Renal cortical epithelial cell (primary cell): ENCODE data around the gene SERPINI2. TPM values are rescaled to one million over a fixed set of nuclear protein-coding genes. Genes with fewer than 3 reads are reported as not detected.
"Not testable (repeated sequence)": the region's sequence is repeated elsewhere in the genome, so short reads cannot be mapped to it uniquely, and the experiment has no call there.

Experiments
- DNase-seq: peaks from one replicate; pipeline ENCODE4 v3.0.0-alpha.2; 2011; ENCODE audit warnings: low read depth
- total RNA-seq: library from RNA; depleted of rRNA; stranded (reverse); fragments of >200 nt; gene quantifications from 2 replicates; pipeline ENCODE4 v1.2.3, GENCODE V29; 2014

The SERPINI2 gene
- total RNA-seq, 1 donor from 2014 or later = not detected

DNA sequence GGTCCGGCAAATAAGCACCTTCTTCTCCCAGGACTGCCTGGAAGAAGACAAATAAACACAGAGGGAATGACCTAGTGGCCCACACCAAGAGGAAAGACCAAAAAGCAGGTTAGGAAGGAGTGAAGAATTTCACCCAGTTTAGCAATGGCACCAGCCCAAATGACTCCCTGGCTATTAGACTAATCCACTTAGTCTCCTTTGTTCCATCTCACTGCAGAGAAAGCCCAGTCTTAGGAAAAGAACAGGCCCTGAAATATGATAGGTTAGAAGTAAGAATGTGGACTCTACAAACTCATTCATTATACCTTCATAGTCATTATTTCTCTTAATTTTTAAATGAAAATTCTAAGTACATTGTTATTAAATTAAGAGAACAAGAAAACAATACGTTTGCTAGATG lies 23.2 kb downstream of the SERPINI2 start:
- DNase-seq = no peak

- no peak for DNase-seq
Observed at GRCh38 chr3:167450195-167450594, 23.6 kb downstream of the SERPINI2 start.

DNA sequence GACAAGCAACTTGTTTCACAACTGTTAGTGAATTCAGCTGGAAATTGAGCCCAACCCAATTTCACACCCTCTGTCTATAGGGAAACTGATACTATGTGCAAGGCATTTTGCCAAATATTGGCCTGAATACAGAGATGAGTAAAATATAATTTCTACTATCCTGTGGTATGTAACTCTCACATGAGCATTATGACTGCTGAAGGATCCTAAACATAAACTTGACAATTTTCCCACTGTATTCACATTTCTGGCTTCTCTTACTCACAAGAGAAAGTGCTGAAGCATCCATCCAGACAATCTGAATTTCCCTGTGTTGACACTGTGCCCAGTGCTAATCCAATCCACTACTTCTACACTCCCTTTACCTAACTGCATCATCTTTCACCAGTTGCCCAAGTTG lies 28.4 kb downstream of the SERPINI2 start:
- no peak for DNase-seq

- no peak for DNase-seq
Observed at GRCh38 chr3:167441256-167441655, 32.6 kb downstream of the SERPINI2 start.

DNA sequence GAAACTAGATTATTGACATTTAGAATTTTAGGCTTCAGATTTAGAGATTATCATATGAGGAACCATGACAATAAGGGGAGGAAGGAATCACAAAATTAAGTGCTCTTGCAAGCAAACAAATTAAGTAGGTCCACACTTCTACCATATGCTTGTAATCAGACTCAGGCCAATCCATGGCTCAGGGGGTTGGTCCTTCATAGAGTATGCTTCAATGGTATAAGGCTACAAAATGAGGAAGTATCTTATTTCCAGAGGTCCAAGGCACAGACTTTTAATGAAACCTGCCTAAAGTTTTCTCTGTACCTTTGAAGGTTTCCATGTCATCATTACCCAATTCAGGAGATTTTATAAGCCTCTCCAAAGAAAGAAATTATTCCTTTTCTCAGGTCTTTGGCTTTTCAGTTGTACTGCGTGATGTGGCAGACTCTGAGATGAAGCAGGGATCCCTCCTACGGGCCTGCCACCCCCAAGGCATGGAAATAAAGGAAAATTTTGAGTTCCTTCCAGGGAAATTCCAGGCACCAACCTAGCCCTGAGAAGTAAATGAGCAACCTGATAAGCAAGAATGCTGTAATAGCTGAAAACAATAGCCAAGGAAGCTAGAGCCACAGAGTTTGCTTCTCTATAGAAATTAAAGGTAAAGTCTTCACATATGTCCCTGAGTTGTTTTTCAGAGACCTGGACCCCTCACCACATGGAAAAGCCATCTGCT lies 36.3 kb downstream of the SERPINI2 start:
- no peak for DNase-seq

DNA sequence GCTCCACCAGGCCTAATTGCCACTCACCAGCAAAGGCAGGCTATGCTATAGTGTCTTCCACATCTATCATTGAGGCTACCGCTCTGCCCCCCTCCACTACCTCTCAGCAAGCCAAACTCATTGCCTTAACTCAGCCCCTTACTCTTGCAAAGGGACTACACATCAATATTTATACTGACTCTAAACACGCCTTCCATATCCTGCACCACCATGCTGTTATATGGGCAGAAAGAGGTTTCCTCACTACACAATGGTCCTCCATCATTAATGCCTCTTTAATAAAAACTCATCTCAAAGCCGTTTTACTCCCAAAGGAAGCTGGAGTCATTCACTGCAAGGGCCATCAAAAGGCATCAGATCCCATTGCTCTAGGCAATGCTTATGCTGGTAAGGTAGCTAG lies 46.9 kb downstream of the SERPINI2 start:
- not testable (repeated sequence) for DNase-seq

DNA sequence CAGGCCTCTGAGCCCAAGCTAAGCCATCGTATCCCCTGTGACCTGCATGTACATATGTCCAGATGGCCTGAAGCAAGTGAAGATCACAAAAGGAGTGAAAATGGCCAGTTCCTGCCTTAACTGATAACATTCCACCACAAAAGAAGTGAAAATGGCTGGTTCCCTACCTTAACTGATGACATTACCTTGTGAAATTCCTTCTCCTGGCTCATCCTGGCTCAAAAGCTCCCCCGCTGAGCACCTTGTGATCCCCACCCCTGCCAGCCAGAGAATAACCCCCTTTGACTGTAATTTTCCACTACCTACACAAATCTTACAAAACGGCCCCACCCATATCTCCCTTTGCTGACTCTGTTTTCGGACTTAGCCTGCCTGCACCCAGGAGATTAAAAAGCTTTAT lies 51.4 kb downstream of the SERPINI2 start:
- DNase-seq = not testable (repeated sequence)

DNA sequence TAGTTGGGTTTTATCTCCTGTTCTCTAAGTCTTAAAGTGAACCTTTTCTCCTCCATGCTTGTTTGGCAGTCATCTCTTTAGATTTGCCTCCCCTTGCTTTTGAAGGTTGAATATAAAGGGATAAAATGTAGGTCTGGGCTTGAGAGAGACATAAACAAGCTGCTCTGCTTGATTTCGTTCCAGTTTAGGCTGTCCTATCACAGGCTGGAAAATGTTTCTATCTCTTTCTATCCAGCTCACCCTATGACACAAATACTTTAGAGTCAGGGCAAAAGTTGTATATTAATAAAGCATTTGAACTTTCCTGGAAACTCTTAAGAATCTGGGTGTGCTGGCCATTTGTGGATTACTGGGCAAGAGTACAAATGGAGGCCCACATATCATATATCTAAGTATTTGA lies 64.2 kb downstream of the SERPINI2 start:
- no peak for DNase-seq

GRCh38 chr3:167406876-167407492 lies 66.9 kb downstream of the SERPINI2 start:
- peak; percentile 82 for DNase-seq

GRCh38 chr3:167397826-167398225 lies 76.0 kb downstream of the SERPINI2 start:
- DNase-seq = no peak

- no peak for DNase-seq
Observed at GRCh38 chr3:167396075-167396474, 77.8 kb downstream of the SERPINI2 start.

GRCh38 chr3:167394003-167394402 lies 79.8 kb downstream of the SERPINI2 start:
- DNase-seq = no peak

Other genes starting within 250 kb of the SERPINI2 start
- gene ZBBX, start 93.7 kb downstream of the SERPINI2 start, total RNA-seq = 1.3 TPM in 1 of 2 replicates, not detected in the other
- 0.50 and 0.87 TPM in 2 replicates for gene WDR49, start 179.9 kb upstream of the SERPINI2 start, total RNA-seq